GM18517 (cell line): ENCODE measurements around the gene IL5.
A peak's percentile ranks its signal among the peaks of the same experiment; 100 is the strongest.
"Not testable (repeated sequence)": the region's sequence is repeated elsewhere in the genome, so short reads cannot be mapped to it uniquely, and the experiment has no call there.

Experiments
- ATAC-seq: cut with Tn5 transposase; IDR thresholded peaks from one replicate; pipeline ENCODE4 v1.9.1; 2021; ENCODE audit warnings: mild to moderate bottlenecking, moderate library complexity; ENCODE audit not compliant: unreplicated experiment

The IL5 gene

DNA sequence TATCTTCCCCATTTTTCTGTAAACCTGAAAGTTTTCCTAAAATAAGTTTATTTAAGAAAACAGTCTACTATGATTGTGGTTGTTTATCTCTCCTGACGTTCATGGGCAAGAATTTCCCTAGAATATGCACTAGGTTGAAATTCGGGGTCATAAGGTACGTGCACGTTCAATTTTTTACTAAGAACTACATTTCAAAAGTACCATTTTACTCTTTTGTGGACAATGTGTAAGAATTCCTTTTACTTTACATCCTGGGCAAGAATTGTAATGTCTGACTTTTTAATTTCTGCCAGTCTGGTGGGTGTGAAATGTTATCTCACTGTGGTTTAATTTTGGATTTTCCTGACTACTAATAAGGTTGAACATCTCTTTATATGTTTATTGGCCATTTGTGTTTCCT lies 12.4 kb downstream of the IL5 start:
- ATAC-seq: no peak

DNA sequence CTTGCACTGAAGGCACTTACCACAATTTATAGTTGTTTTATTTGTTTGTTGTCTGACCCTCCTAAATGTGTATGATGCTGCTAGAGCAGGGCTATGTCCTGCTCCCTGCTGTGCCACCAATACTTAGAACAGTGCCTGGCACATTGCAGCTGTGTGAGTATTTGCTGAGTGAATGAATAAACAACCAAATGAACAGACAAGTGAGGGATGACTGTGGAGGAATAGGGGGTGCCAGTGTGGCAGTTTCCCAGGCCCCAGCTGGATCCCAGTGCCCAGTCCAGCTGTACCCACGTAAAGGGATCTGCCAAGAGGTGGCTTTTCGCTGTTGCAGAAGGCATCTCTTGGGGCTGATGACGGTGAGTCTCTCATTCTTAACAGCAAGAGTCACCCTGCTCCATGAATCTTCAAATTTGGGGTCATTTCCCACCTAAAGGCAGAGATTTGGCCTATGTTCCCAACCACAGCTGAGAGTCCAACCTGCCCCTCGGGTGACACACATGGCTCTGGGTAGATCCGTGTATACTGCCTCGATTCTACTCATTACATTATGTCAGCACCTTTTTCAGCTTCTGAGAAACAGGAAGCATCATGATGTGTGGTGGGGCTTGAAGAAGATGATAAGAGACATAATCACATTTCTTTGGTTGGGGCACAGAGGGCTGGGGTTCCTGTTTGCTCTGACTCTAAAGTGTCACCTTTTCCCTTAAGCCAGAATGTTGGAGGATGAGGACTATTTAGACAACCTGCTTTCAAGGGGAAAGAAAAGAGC lies 14.3 kb downstream of the IL5 start:
- no peak for ATAC-seq

DNA sequence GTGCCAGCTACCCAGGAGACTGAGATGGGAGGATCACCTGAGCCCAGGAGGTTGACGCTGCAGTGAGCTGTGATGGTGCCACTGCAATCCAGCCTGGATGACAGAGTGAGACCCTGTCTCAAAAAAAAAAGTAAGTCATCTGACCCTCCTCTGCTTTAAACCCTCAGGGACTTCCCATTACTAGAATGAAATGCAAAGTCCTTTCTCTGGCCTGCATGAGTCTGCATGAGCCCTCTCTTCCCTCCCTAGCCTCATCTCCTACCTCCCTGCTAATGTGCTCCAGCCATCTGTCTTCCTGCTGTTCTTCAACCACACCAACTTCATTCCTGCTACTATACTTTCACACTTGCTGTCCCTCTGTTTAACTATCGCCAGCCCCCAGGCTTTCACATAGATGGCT lies 15.3 kb downstream of the IL5 start:
- no peak for ATAC-seq

DNA sequence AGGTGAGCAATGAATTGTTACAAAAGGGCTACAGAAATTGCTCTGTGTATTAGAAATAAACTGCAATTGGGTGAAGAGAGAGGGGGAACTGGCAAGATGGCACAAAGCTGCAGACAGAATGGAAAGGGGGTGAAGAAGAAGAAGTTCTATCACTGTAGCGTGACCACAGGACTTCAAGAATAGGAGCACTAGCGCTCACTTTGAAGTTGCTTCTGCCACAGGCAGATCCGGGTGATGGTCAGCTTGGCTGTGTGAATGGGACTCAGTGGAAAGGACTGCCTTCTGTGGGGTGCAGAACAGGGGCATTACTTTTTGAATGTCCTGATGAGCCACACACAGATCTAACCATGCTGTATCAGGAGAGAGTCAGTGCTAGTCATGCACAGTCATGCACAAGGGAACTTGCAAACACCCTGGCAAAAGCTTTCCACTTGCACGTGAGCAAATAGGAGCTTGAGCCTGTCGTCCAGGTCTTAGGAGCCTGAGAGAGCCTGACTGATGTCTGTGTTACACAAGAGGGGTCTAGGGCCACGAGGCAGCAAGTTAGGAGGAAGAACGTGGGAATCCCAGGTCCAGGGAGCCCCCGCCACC lies 16.3 kb downstream of the IL5 start:
- ATAC-seq: no peak

DNA sequence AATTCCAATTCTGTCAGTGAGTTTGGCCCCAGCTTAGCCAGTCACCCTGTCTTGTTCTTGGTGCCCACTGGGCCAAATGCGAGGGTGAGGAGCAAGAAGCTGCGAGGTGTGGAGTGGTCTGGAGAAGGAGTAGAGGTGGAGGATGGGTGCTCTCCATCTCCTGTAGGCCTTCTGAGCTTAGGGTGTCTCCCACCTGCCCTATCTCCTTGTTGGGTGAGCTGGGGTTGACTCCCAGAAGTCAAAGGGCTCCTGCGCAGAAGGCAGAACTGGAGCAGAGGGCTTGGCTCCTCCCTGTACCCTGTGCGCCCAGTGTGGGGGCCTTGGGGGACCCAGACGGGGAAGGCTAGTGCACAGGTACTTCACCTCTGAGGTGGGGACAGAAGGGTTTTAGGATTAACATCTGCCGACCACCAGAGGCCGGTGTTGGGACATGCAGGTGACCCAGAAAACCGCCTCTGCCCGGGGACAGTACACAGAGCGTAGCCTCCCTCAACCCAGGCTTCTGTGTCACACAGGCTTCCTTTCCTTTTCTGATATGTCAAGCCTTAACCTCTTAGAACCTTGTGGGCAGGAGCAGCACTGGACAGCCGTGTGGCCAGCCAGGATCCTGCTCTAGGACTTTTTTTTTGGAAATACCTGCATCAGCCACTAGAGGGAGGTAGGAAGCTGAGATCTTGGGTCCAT lies 16.9 kb downstream of the IL5 start:
- peak; percentile 45 for ATAC-seq

DNA sequence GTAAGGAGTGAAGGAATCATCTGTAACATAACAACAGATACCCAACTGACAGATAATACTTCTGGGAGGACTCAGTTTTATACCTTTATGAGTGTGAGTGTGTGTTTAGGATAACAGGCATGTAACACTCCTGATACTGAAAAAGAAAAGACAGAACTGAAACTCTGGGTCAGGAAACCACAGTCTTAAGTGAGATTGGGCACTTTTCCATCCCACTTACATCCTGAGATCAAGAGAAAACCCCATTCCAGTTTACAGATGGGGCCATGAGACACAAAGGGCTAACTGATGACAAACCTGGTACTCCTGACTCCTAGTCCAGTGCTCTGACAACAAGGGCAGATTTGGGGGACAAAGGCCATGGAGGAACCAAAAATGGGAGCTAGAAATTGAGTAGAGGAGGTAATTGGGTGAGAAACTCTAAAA lies 18.0 kb downstream of the IL5 start:
- peak; percentile 71 for ATAC-seq

DNA sequence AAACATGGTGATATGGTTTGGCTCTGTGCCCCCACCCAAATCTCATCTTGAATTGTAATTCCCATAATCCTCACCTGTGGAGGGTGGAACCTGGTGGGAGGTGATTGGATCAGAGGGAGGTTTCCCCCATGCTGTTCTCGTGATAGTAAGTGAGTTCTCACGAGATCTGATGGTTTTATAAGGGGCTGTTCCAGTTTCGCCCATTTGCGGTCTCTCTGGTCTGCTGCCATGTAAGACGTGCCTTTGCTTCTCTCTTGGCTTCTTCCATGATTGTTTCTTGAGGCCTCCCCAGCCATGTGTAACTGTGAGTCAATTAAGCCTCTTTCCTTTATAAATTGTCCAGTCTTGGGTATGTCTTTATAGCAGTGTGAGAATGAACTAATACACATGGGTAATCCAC lies 18.4 kb downstream of the IL5 start:
- not testable (repeated sequence) for ATAC-seq

DNA sequence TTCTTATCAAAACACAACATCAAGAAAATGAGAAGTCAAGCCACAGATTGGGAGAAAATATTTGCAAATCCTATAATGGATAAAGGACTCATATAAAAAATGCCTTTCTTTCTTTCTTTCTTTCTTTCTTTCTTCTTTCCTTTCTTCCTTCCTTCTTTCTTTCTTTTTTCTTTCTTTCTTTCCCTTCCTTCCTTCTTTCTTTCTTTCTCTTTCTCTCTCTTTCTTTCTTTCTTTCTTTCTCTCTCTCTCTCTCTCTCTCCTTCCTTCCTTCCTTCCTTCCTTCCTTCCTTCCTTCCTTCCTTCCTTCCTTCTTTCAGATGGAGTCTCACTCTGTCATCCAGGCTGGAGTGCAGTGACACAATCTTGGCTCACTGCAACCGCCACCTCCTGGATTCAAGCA lies 21.3 kb downstream of the IL5 start:
- not testable (repeated sequence) for ATAC-seq

DNA sequence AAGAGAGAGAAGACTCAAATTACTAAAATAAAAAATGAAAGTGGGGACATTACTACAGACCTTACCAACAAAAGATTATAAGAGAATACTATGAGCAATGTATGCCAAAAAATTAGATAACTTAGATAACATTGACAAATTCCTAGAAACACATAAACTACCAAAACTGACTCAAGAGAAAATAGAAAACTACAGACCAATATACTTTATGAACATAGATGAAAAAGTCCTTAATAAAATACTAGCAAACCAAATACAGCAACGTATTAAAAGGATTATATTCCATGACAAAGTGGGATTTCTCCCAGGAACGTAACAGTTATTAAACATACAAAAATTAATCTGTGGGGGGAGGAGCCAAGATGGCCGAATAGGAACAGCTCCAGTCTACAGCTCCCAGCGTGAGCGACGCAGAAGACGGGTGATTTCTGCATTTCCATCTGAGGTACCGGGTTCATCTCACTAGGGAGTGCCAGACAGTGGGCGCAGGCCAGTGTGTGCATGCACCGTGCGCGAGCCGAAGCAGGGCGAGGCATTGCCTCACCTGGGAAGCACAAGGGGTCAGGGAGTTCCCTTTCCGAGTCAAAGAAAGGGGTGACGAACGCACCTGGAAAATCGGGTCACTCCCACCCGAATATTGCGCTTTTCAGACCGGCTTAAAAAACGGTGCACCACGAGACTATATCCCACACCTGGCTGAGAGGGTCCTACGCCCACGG lies 29.5 kb downstream of the IL5 start:
- ATAC-seq: not testable (repeated sequence)

DNA sequence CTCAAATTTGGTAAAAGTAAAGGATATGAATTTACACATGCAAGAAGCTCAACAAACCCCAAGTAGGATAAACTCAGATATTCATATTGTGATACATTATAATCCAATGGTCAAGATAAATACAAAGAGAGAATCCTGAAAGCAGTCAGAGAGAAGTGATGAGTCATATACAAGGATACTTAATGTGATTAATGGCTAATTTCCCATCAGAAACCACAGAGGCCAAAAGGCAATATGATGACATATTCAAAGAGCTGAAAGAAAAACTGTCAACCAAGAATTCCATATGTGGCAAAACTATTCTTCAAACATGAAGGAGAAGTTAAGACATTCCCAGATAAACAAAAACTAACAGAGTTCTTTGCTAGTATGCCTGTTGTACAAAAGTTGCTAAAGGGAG lies 33.2 kb downstream of the IL5 start:
- ATAC-seq: no peak

DNA sequence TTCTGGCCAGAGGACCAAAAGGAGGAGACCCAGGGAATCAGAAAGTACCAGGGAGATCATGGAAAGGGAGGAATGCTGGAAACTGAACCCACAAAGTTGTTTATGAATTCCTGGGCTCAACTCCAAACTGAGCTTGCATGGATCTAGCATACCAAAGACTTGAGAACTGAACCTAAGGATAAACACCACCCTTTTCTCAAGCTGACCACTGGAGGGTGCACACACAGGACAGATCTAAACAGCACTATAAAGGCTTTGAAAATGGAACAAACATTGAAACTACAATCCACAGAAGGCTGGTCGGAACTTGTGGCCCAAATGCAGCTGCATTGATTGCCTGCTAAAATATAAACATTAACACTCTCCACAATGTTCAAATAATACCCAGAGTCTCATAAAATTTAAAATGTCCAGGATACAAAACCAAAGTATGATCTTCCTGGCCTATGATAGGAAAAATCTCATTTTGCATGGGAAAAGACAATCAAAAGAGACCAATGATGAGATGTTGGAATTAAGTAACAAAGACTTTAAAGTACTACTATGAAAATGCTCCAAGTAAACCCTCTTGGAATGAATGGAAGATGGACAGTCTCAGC lies 37.1 kb downstream of the IL5 start:
- peak; percentile 60 for ATAC-seq

DNA sequence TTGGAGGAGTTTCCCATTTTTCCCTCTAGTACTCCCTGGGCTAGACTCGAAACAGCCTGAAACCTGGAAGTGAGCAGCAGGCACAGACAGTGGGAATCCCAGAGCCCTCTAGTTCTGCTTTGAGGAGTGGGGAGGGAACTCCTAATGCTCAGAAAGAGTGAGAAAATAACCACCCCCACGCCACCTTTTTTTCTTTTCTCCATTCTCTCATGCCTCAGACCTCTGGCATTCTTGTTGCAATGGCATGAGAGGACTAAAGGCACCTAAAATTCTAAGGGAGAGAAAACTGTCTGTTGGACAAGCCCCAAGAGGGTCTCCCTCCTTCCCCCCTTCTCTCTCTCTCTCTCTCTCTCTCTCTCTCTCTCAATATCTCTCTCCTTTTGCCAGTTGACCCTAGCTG lies 37.7 kb downstream of the IL5 start:
- no peak for ATAC-seq

DNA sequence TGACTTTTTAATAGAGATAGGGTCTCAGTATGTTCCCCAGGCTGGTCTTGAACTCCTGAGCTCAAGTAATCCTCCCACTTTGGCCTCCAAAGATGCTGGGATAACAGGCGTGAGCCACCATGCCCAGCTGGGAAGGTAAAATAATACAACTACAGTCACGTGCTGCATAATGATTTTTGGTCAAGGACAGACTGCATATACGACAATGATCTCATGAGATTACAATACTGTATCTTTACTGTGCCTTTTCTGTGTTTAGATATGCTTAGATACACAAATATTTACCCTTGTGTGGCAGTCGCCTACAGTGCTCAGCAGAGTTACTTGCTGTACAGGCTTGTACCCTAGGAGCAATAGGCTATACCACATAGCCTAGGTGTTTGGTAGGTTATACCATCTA lies 38.6 kb downstream of the IL5 start:
- no peak for ATAC-seq

DNA sequence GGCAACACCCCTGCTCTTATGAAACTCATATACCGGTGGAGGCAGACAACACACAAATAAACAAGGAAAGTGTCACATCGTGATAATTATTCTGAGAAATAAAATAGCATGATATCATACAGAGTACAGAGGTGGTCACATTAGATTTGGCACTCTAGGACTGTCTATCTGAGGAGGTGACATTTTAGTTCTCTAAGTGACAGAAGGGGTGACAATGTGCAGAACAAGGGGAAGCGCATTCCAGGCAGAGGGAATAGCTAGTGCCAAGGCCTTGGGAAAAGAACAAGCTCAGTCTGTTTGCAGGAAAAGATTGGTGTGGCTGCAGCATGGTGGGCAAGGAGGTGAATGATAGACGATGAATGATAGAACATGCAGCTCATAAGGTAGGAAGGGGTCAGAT lies 40.1 kb downstream of the IL5 start:
- no peak for ATAC-seq

DNA sequence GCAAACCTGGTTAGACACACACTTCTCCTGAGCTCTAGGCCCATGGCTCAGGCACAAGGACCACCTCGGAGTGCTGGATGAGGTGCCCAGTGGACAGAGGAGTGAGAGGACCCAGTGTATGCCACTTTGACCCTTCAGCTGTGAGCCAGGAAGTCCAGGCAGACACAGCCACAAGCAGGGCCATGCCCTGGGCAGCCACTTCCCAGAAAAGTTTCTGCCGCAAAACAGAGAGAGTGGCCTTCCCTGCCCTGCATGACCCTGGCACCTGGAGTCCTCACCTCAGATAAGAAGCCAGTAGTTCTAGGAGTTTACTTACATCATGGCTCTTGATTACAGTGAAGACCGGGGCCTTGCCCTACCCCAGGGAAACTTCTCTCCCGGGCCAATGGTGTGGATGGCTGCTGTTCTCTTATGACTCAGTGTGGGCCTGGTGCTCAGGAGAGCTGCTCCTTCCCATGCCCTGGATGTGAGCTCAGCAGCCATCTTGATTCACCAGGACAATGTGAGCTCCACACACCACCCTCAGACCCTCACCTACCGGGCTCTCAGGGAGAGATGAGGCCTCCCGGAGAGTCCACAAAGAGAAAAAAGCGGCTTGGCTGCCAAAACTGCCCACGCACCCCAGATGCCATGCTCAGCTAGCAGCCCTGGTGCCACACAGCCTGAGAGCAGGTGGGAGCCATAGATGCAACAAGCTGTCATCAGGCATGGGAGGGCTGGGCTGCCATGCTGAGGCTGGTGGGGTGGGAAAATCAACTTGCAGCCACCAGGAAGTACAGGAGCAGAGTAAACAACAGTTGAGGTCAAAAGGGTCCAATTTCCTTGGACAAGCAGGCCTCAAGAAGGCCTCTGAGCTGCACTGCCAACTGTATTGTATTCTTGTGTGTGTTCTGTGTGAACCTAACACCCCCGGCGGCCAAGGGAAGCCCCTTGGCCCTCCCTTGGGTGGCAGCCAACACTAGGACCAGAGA lies 41.1 kb downstream of the IL5 start:
- ATAC-seq: no peak

DNA sequence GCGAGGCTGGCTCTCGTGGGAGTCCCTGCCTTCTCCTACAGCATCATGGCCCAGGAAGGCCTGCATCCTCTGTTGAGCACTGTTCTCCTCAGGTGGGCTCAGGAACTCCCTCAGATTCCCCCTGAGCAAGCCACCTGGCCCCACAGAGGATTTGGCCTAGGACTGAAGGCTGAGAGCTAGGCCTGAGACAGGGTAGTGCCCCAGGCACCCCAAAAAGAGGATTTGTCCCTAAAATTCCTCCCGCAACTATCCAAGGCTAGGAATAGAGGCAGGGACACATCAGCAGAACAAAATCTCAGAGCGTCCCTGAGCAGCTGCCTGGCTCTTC lies 41.7 kb downstream of the IL5 start:
- no peak for ATAC-seq

DNA sequence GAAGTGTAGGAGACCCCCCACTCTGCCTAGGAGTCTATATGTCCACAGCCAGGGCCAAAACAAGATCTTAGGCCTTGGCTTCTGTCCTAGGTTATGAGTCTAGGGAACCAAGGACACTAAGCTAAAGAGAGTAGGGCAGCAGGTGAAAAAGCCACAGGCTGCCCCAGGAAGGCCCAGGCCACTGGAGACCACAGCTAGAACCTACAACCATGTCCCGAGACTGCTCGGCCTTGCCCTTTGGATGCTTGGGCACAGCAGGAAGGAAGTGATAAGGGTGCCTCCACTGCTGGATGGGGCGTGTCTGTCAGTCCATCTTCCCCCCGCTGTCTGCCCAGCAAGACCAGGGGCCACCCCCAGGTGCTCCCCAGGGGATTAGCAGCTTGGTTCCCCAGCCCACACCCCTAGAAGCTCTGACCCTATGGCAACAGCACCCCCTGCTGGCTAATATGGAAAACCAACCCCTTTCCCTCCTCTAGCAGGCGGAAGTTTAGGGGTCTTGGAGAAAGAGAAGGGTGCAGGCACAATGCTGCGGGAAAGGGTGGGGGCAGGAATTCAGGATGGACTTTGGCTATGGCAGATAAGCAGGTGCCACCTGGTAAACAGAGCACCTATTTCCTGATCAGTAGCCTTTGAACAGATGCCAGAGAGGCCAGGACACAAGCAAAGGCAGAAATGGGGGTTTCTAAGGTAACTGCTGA lies 42.2 kb downstream of the IL5 start:
- ATAC-seq: no peak

DNA sequence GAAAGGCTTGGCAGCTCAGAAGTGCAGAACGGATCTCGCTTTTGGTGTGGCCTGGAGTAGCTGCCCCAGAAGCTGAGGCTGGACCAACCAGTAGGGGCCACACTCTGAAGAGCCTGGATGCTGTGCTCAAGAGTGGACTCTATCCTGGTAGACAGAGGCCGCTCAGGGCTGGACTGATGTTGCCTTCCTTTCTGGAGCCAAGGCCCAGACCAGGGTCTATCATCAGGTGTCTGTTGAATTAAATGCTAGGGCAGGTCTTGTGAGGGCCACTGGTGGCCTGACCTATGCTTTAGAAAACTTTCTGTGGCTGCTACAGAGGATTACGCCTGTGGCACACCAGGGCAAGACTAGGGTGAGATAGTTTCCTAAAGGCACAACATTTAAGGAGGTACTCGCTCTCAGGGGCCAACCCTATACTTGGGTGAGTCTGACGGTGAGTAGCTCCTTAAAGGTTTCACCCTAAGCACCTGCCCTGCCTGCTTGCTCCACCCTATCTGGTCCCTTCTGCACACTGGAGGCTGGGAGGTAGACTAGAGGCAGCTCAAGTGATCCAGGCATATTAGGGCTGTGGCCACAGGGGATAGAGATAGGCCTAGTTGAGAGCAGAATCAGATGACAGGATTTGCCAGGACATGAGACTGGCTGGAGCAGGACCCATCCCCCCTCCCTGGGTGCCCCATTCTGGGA lies 42.9 kb downstream of the IL5 start:
- ATAC-seq: no peak
